ENCODE results near the gene TIMP3. TPM values are rescaled to one million over a fixed set of nuclear protein-coding genes. Genes with fewer than 3 reads are reported as not detected.

TIMP3 gene
- total RNA-seq, 1 donor from 2014 or later: 288 TPM

DNA sequence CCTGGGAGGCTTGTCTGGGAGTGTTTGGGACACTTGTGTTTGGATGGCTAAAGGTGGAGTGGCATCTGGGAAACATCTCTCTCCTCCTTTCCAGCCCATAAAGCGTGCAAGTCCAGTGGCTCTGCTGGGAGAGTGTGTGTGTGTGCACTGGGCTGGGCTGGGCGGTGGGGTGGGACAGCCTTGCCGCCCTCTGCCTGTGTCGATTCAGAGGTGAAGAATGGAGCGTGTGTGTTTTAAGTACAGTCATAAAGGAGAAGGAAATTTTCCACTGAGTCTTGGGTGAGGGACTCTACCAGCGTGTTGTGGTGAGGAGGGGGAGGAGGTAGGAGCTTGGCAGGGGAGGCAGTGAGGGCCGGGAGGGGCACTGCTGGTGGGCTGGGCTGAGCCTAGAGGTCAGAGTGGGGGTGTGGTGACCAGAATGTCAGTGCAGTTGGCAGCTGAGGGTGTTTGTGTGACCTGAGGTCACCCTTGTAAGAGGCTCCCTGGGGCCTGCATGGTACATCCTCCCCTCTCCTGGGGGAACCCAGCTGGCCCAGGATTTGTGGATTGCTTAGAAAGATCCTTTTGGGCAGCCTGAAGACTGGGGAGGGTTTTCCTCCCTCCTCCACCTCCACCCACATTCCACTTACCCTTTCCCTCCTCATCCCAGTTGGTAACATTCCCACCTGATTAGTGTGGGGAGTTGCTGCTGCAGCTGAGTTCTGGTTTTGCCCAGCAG, 1.7 kb downstream of the TIMP3 start:
- ATAC-seq (peak; percentile 20), DNase-seq (ENCODE audit: missing footprints) (no peak)
- intact Hi-C loops (cut with DNase I): no loop called here

DNA sequence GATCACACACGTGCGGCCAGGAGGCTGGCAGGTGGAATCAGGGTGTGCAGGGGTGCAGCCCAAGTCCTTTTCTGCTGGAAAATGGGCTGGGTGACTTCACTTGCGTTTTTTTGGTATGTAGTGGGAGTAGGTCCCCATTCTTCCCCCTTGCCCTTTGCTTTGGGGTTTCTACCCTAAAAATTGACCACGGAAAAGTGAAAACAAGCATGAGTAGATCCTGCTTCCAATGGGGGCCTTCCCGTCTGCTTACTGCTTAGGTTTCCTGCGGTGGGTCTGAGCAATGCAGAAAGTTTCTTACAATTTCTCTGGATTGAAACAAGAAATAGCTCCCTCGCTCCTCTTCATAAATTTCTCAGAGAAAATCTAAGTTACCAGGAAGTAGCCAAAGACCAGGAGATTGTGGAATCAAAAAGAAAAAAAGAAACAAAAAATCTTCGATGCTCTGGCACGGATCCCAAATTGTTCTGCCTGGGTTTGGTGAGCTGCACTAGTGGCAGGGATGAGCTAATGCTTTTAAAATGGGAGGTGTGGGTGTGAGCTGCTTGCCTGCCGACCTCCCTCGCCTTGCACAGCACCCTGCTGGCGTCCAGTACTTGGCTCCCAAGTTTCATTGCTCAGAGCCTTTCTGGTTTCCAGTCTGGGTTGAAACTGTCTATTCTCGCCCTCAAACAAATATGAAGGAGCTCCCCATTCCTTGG, 2.4 kb downstream of the TIMP3 start:
- intact Hi-C loops (cut with DNase I): loop anchor here (2.0 kb wide), 2 partner anchors 23 to 49 kb away; no protein-coding TSS in a partner anchor
- ATAC-seq (no peak), DNase-seq (ENCODE audit: missing footprints) (no peak)

- ATAC-seq (no peak), DNase-seq (ENCODE audit: missing footprints) (peak; percentile 53)
- intact Hi-C loops (cut with DNase I): loop anchor here (2.0 kb wide), 2 partner anchors 22 to 48 kb away; no protein-coding TSS in a partner anchor
These were observed 3.2 kb downstream of the TIMP3 start for GRCh38 chr22:32804531-32805360.

DNA sequence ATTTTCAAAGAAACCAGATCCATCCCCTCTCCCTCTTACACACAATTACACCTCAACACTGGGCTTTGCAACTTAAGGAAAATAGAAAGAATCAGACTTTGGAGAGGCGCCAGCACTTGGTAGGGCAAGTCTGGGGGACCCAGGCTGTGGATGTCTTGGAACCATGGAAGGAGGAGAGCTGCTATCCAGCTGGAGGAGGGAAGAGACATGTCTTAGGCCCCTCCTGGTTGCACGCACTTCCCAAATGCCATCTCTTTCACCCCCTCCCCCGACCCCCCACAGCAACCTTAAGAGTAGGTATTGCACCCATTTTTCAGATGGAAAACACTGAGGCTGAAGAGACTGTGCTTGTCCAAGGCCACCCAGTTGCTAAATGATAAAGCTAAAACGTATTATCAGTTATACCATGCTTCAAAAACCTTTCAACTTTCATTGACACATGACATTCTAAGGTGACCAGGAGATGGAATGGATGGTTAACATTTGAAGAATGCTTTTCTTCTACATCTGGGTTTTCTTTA, 3.9 kb downstream of the TIMP3 start:
- ATAC-seq: no peak
- DNase-seq (ENCODE audit: missing footprints): no peak
- intact Hi-C loops (cut with DNase I): loop anchor here (2.0 kb wide), 2 partner anchors 21 to 47 kb away; no protein-coding TSS in a partner anchor

DNA sequence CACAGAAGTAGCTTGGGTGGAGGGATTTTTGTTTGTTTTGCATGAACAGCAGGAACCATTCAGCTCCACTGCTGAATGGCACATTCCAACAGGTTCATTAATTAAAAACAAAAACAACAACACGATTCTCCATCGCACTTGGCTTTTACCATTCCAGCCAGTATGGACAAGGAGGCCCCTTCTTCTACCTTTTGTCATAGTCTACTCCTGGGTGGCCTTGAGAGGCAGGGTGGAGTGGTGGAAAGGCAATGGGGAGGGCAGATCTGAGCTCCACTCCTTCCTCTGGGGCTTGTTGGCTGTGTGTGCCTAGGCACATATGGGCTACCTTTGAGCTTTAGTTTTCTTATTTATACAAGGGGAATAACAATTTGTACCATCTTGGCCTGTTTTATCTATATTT, 4.8 kb downstream of the TIMP3 start:
- no peak for ATAC-seq
- intact Hi-C loops (cut with DNase I): no loop called here
- no peak for DNase-seq (ENCODE audit: missing footprints)

DNA sequence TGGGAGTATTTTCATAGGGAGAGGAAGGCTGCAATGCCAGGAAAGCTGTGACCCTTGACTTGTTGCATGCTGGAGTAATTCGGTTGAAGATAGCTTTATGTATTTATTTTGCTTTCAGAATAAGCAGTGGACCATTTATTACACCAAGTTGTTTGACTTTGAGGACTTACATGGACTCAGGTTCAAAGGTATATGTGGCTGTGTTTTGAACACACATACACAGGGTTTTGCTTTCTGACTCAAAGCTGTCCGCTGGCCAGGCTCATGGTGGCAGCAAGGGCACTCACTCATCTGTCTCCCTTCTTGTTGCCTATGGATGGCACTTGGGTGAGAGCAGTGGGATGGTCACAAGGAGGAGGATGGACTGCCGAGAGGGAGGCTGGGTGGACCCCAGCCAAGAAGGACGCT, 6.5 kb downstream of the TIMP3 start:
- intact Hi-C loops (cut with DNase I): no loop called here

DNA sequence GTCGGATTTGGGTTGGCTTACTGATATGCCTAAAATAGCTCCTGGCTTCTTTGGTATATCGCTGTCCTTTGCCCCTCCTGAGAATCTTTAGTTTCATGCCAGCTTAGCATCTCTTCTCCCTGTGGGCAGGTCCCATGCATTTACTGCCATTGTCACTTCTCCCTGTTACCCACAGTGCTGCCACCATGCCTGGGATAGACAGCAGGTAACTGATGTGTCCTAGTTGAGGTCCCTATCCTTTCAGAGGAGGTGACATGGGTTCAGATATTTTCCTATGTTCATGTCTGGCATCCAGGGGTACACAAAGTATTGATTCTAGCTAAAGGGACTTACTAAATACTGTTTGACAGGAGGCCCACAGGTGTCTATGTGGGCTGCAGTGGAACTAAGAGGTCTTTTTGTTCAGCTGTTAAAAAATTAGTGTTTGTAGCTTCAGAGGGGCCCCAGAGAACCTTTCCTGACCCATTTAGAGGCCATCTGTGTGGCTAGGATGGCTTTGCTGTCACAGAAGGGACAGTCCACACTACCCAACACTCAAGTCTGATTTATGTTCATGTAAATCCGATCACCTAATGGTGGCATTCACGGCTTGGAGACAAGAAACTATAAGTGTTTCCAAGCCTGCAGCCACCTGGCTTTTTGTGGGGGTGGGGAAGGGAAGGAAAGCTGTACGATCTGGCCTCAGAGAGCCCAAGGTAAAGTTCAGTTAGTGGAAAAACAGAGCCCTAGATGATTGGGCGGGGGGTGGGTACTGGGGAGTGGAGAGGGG, 8.5 kb downstream of the TIMP3 start:
- no peak for DNase-seq (ENCODE audit: missing footprints)
- ATAC-seq: no peak
- intact Hi-C loops (cut with DNase I): no loop called here

More for the DNA sequence above, 6.5 kb downstream of the TIMP3 start:
- no peak for DNase-seq (ENCODE audit: missing footprints)
- ATAC-seq: no peak

- no peak for DNase-seq (ENCODE audit: missing footprints)
These were observed 9.1 kb downstream of the TIMP3 start for GRCh38 chr22:32810555-32811133.

GRCh38 chr22:32811788-32812545, 10.5 kb downstream of the TIMP3 start:
- ATAC-seq (no peak), DNase-seq (ENCODE audit: missing footprints) (no peak)
- intact Hi-C loops (cut with DNase I): no loop called here

More at GRCh38 chr22:32810555-32811133, 9.1 kb downstream of the TIMP3 start:
- intact Hi-C loops (cut with DNase I): no loop called here
- no peak for ATAC-seq

DNA sequence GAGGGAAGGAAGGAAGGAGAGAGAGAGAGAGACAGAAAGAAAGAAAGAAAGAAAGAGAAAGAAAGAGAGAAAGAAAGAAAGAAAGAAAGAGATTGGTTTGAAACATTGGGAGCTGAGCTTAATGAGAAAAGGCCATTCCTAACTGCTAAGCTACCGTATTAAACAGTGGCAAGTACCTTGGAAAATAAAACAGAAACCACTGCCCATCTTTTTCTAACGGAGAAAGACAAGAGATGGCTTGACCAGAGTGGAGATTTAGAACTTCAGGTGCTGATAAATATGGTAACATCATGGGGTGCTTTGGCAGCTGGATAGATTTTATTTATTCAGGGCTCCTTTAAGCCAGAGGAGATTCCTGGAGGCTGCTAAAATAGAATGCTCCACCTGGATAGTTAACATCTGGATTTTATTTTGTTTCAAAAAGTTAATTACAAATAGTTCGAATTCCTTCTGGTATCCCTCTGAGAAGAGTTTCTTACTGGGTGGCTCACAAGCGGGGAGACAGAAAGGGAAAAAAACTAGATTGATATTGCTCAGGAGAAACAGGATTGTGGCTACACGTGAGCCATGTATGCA, 12.9 kb downstream of the TIMP3 start:
- intact Hi-C loops (cut with DNase I): no loop called here
- DNase-seq (ENCODE audit: missing footprints): no peak

GRCh38 chr22:32815059-32815458, 13.6 kb downstream of the TIMP3 start:
- intact Hi-C loops (cut with DNase I): loop anchor here (5.0 kb wide), 1 partner anchor 37 kb away; no protein-coding TSS in a partner anchor
- no peak for ATAC-seq

More for the DNA sequence above, 12.9 kb downstream of the TIMP3 start:
- ATAC-seq: no peak

GRCh38 chr22:32815943-32816342, 14.4 kb downstream of the TIMP3 start:
- DNase-seq (ENCODE audit: missing footprints) (no peak), ATAC-seq (peak; percentile 82)
- intact Hi-C loops (cut with DNase I): loop anchor here (5.0 kb wide), 1 partner anchor 36 kb away; no protein-coding TSS in a partner anchor

More at GRCh38 chr22:32815059-32815458, 13.6 kb downstream of the TIMP3 start:
- no peak for DNase-seq (ENCODE audit: missing footprints)

- intact Hi-C loops (cut with DNase I): loop anchor here (5.0 kb wide), 1 partner anchor 35 kb away; no protein-coding TSS in a partner anchor
- no peak for DNase-seq (ENCODE audit: missing footprints)
- ATAC-seq: no peak
These were observed 15.7 kb downstream of the TIMP3 start for GRCh38 chr22:32817137-32817730.

DNA sequence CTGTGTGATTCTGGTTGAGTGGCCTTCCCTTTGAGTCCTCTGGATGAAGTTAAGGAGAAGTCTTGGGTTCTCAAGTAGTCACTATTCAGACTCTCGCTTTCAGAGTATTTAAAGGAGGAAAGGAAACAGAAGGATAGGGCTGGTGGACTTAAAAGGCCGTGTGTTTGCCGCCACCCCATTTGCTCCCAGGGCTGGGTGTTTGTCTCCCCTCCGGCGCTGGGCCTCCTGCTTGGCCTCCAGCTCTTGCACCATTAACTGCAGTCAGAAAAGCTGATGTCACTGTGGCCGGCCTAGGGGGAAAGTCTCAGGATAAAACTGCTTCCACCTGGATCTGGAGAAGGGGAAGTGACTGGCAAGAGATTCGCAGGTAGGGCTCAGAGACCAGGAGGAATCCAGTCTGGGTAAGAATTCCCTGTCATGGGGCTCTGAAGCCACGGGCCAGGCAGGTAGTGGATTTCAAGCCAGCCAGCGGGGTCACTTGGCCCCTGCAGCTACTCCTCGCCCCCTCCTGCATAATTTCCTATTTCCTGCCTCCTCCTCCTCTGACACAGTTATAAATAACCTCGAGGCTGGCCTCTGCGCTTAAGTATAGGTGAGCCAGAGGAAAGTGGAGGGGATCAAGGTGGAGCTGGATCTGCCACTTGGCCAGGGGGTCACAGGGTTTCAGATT, 17.1 kb downstream of the TIMP3 start:
- DNase-seq (ENCODE audit: missing footprints) (no peak), ATAC-seq (no peak)
- intact Hi-C loops (cut with DNase I): loop anchor here (5.0 kb wide), 1 partner anchor 34 kb away; no protein-coding TSS in a partner anchor

- DNase-seq (ENCODE audit: missing footprints) (no peak), ATAC-seq (no peak)
- intact Hi-C loops (cut with DNase I): loop anchor here (5.0 kb wide), 1 partner anchor 33 kb away; no protein-coding TSS in a partner anchor
These were observed 17.6 kb downstream of the TIMP3 start for GRCh38 chr22:32819120-32819519.
